Activated naive CD8-positive, alpha-beta T cell treated with anti-CD3 and anti-CD28 coated beads, Interleukin-2, amount 50 U/mL, for 16 hours (primary cell): ENCODE data around the gene NHLRC4.

Experiments used
- DNase-seq: peaks from one replicate; pipeline ENCODE4 v3.0.0-alpha.2; 2020; ENCODE audit warnings: low read depth, low spot score

The NHLRC4 gene

GRCh38 chr16:566475-567372 is at the start of gene NHLRC4:
Gene NHLRC4 (plus strand): TSS chr16:567005. CDS start chr16:568048, 1,043 bp downstream.
- DNase-seq: no peak

- DNase-seq: no peak
Observed at GRCh38 chr16:518858-519257, 47.9 kb upstream of the NHLRC4 start.

GRCh38 chr16:519425-519824 is 47.4 kb upstream of the NHLRC4 start:
- no peak for DNase-seq

- DNase-seq: no peak
Observed at GRCh38 chr16:519841-520687, 46.7 kb upstream of the NHLRC4 start.

- DNase-seq: no peak
Observed at GRCh38 chr16:520847-521246, 46.0 kb upstream of the NHLRC4 start.

- no peak for DNase-seq
Observed at GRCh38 chr16:521381-522210, 45.2 kb upstream of the NHLRC4 start.

GRCh38 chr16:522320-523096 is 44.3 kb upstream of the NHLRC4 start:
- no peak for DNase-seq

GRCh38 chr16:523097-523741 is 43.6 kb upstream of the NHLRC4 start:
- no peak for DNase-seq

GRCh38 chr16:524274-525040 is 42.3 kb upstream of the NHLRC4 start:
- no peak for DNase-seq

GRCh38 chr16:525123-525519 is 41.7 kb upstream of the NHLRC4 start:
- DNase-seq: no peak

GRCh38 chr16:525520-526180 is 41.2 kb upstream of the NHLRC4 start:
- DNase-seq: peak; percentile 66

- no peak for DNase-seq
Observed at GRCh38 chr16:526181-527014, 40.4 kb upstream of the NHLRC4 start.

- peak; percentile 61 for DNase-seq
Observed at GRCh38 chr16:527015-527903, 39.5 kb upstream of the NHLRC4 start, which contains the start of gene CAPN15. Gene CAPN15 (plus strand): TSS chr16:527712. CDS start chr16:546839, 19,127 bp downstream.

- DNase-seq: no peak
Observed at GRCh38 chr16:528111-529011, 38.4 kb upstream of the NHLRC4 start.

GRCh38 chr16:529012-529575 is 37.7 kb upstream of the NHLRC4 start:
- no peak for DNase-seq
